Measurements from ENCODE around the gene SMC3.

The SMC3 gene

GRCh38 chr10:110591760-110592159, 24.3 kb downstream of the SMC3 start:
- in situ Hi-C loops (cut with MboI; ENCODE audit: low sequenced_read_pairs, unreplicated experiment) = no loop called here
- DNase-seq (ENCODE audit: low spot score) = no peak
- TF ChIP-seq, protein P1, sequence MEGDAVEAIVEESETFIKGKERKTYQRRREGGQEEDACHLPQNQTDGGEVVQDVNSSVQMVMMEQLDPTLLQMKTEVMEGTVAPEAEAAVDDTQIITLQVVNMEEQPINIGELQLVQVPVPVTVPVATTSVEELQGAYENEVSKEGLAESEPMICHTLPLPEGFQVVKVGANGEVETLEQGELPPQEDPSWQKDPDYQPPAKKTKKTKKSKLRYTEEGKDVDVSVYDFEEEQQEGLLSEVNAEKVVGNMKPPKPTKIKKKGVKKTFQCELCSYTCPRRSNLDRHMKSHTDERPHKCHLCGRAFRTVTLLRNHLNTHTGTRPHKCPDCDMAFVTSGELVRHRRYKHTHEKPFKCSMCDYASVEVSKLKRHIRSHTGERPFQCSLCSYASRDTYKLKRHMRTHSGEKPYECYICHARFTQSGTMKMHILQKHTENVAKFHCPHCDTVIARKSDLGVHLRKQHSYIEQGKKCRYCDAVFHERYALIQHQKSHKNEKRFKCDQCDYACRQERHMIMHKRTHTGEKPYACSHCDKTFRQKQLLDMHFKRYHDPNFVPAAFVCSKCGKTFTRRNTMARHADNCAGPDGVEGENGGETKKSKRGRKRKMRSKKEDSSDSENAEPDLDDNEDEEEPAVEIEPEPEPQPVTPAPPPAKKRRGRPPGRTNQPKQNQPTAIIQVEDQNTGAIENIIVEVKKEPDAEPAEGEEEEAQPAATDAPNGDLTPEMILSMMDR (IDR thresholded peaks at IDR 0.05; ENCODE audit: borderline replicate concordance, control extremely low read depth, extremely low read depth, insufficient read depth, missing control alignments) = no peak

- TF ChIP-seq, protein P1 (IDR thresholded peaks at IDR 0.05; ENCODE audit: borderline replicate concordance, control extremely low read depth, extremely low read depth, insufficient read depth, missing control alignments) = no peak
- DNase-seq (ENCODE audit: low spot score) = no peak
- in situ Hi-C loops (cut with MboI; ENCODE audit: low sequenced_read_pairs, unreplicated experiment) = no loop called here
These were observed 30.0 kb downstream of the SMC3 start for GRCh38 chr10:110597476-110597875.

DNA sequence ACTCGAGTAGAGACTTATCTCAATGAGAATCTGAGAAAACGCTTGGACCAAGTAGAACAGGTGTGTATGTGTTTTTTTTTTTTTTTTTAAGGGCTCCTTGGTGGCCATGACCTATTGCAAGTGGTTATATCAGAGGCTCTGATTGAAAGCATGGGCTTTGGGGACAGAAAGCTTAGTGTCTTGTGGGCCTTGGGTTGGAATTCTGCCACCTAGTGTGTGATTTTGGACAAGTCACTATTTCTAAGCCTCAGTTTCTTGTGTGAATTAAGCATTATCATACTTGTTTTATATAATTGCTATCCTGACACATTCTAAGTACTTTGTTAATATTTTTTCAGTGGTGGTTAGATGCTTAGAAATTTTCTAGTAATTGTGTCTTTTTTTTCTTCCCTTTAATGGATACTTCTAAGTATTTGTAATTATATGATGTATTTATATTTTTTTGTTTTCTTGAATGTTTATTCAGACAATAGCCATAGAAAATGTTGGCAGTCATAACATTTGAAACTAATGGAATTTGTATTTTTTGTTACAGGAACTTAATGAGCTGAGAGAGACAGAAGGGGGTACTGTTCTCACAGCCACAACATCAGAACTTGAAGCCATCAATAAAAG, 33.1 kb downstream of the SMC3 start:
- in situ Hi-C loops (cut with MboI; ENCODE audit: low sequenced_read_pairs, unreplicated experiment) = loop anchor here (25.0 kb wide), 1 partner anchor 287 kb away; no protein-coding TSS in a partner anchor
- no peak for DNase-seq (ENCODE audit: low spot score)
- TF ChIP-seq, protein P1 (IDR thresholded peaks at IDR 0.05; ENCODE audit: borderline replicate concordance, control extremely low read depth, extremely low read depth, insufficient read depth, missing control alignments) = peak; percentile 42

DNA sequence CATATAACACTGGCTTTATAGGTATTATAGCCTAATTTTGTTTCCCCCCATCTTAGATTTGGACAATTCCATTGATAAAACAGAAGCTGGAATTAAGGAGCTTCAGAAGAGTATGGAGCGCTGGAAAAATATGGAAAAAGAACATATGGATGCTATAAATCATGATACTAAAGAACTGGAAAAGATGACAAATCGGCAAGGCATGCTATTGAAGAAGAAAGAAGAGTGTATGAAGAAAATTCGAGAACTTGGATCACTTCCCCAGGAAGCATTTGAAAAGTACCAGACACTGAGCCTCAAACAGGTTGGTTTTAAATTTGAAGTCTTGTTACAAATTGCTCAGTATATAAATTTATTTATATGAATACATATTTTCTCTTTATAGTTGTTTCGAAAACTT, 34.1 kb downstream of the SMC3 start:
- TF ChIP-seq, protein P1 (IDR thresholded peaks at IDR 0.05; ENCODE audit: borderline replicate concordance, control extremely low read depth, extremely low read depth, insufficient read depth, missing control alignments) = no peak
- no peak for DNase-seq (ENCODE audit: low spot score)
- in situ Hi-C loops (cut with MboI; ENCODE audit: low sequenced_read_pairs, unreplicated experiment) = loop anchor here (25.0 kb wide), 1 partner anchor 286 kb away; no protein-coding TSS in a partner anchor

DNA sequence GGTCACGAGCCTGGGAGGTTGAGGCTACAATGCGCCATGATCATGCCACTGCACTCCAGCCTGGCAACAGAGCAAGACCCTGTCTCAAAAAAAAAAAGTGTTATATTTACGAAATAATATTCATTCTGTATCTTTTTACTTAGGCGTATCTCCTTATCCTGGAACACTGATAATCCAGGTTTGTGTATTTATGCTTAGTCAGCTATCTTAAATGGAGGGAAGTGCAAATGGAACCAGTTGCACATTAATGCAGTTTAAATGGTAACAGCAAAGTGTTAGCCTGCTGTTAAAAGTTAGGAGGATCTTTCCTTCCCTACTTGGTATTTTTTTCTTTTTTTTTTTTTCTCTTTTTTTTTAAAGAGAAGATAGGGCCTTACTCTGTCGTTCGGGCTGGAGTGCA, 40.6 kb downstream of the SMC3 start:
- in situ Hi-C loops (cut with MboI; ENCODE audit: low sequenced_read_pairs, unreplicated experiment) = loop anchor here (25.0 kb wide), 1 partner anchor 279 kb away; no protein-coding TSS in a partner anchor
- DNase-seq (ENCODE audit: low spot score) = no peak
- TF ChIP-seq, protein P1 (IDR thresholded peaks at IDR 0.05; ENCODE audit: borderline replicate concordance, control extremely low read depth, extremely low read depth, insufficient read depth, missing control alignments) = no peak

DNA sequence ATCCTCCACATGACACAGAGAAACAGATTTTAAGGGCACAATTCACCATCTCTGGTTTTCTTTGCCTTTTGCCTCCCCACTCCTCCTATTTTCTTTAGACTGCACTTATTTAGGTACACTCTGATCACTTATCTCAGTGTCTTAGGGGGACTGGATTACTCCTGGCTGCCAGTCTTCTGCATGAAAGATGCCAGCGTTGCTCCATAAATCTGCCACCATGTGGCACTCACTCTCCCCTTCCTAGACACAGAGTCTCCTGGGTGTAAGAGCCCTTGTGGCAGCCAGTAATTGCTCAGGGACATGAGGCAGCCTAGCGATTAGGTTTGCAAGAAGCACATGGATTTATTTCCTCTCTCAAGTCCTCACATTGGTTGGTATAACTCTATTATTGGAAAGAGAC, 42.1 kb downstream of the SMC3 start:
- TF ChIP-seq, protein P1 (IDR thresholded peaks at IDR 0.05; ENCODE audit: borderline replicate concordance, control extremely low read depth, extremely low read depth, insufficient read depth, missing control alignments) = peak; percentile 3
- DNase-seq (ENCODE audit: low spot score) = no peak
- in situ Hi-C loops (cut with MboI; ENCODE audit: low sequenced_read_pairs, unreplicated experiment) = loop anchor here (25.0 kb wide), 1 partner anchor 278 kb away; no protein-coding TSS in a partner anchor

Data from GM13976 (cell line).